ENCODE data around the gene ATXN7L3B. TPM values are rescaled to one million over a fixed set of nuclear protein-coding genes. Genes with fewer than 3 reads are reported as not detected.

The ATXN7L3B gene, protein sequence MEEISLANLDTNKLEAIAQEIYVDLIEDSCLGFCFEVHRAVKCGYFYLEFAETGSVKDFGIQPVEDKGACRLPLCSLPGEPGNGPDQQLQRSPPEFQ
- 16.4 and 19.0 TPM in 2 replicates for total RNA-seq (2014; rRNA removed; shearing (Covaris generic))

DNA sequence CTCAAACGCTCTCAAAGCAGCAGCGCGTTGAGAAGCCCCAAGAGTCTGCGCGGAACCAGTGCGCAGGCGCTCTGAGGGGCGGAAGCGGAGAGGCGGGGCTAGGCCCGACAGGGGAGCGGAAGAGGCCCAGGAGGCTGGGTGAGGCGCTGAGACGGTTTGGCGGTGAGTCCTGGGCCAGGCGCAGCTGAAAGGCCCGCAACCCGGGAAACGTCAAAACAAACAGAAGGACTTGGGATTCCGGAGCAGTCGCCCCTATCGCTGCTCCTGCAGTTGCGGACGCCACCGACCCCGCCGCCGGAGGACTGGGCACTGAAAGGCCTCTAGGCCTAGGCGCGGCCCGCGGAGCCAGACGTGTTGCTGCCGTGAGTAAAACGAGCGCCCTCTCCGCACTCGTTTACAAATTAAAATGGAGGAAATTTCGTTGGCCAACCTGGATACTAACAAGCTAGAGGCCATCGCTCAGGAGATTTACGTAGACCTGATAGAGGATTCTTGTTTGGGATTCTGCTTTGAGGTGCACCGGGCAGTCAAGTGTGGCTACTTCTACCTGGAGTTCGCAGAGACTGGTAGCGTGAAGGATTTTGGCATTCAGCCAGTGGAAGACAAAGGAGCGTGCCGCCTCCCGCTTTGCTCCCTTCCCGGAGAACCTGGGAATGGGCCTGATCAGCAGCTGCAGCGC lies at the start of gene ATXN7L3B:
TSS of gene ATXN7L3B (plus strand) at position 129 of the 679 bp plus-strand sequence. CDS start at position 407, 278 bp downstream.
- DNase-seq (ENCODE audit: low spot score): peak; percentile 97

DNA sequence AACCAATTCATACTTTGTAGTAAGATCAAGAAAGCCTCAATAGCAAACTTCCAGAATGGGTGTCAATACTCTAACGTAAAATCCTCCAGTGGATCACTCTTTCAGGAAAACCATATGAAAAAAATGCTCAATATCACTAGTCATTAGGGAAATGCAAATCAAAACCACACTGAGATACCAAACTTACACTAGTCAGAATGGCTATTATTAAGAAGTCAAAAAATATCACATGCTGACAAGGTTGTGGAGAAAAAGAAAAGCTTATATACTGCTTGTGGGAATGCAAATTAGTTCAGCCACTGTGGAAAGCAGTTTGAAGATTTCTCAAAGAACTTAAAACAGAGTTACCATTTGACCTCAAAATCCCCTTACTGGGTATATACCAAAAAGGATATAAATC lies 49.5 kb upstream of the ATXN7L3B start:
- DNase-seq (ENCODE audit: low spot score): no peak

DNA sequence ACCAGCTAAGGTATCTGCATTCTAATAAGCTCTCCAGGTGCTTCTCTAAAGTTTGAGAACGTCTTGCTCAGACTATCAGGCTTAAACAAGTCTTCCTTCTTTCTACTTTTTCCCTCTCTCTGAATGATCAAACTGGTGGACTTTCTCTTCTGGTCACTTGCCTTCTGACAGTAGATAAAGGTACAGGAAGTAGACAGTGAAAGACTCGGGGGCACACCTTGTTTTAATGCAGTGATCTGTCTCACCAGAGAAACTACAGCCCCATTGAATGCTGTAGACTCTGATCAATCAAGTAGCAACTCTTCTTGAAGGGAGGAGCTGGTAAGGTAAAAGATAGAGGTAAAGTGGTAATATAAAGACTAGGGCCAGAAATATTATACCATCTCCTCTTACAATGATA lies 48.1 kb upstream of the ATXN7L3B start:
- no peak for DNase-seq (ENCODE audit: low spot score)

DNA sequence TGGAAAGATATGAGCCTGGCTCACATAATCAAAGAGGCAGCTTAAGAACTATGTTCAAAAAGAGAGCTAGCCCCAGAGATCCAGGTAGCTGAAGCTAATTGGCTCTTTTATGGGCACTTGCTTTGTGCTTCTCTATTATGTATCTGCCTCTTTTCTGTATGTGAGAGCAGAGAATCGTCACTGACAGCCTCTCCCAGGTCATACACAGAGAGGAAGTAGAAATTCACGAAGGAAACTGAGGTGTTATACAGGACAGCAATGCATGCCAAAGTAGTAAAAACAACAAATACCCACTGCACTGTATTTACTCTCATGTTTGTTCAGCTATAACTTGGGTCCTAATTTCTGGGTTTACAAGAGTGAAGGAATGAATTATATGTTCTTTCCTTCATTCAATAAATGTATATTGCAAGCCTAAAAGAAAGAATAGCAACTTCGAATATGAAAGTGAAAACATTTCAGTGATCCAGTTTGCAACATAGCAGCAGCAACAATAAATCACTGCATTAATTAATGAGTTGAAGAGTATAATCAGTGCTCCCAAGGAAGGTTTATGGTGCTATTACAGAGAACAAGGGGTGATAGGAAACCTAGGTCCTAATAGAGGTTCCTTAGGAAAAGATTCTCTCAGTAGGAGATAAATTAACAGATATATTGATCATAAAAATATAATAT lies 47.1 kb upstream of the ATXN7L3B start:
- peak; percentile 4 for DNase-seq (ENCODE audit: low spot score)

DNA sequence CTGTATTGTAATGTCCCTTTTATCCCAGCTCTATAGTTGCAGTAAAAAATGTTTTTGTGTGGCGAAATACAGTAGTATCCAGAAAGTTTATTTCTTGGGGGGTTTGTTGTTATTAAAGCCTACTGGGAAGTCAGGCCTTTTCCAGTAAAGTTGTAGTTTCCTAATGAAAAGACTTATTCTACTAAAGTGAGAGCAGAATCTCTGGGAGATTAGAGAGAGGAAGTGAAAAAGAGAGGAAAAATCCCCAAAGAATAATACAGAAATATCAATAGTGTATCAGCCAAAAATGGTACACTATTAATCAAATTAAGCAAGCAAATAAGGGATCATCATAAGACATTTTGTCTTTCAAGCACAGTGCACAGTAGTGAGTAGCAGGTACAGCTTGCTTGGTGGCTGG lies 46.3 kb upstream of the ATXN7L3B start:
- DNase-seq (ENCODE audit: low spot score): no peak

DNA sequence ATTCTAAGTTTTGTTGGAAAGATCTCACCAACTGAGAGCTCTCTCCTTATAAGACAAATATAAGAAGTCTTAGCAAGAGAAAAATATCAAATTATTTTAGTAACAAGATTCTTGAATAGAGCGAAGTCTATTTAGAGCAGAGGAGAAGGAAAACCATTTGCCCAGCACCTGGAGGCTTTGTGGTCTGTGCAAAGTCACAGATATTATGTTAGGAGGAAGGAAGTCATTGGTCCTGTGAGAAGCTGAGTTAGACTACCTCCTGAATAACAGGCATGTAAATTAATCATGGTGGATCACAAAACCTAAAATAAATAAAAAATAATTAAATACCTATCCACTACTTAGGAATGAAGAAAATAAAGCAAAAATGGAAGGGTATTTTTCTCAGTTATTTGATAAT lies 38.4 kb upstream of the ATXN7L3B start:
- DNase-seq (ENCODE audit: low spot score): no peak

DNA sequence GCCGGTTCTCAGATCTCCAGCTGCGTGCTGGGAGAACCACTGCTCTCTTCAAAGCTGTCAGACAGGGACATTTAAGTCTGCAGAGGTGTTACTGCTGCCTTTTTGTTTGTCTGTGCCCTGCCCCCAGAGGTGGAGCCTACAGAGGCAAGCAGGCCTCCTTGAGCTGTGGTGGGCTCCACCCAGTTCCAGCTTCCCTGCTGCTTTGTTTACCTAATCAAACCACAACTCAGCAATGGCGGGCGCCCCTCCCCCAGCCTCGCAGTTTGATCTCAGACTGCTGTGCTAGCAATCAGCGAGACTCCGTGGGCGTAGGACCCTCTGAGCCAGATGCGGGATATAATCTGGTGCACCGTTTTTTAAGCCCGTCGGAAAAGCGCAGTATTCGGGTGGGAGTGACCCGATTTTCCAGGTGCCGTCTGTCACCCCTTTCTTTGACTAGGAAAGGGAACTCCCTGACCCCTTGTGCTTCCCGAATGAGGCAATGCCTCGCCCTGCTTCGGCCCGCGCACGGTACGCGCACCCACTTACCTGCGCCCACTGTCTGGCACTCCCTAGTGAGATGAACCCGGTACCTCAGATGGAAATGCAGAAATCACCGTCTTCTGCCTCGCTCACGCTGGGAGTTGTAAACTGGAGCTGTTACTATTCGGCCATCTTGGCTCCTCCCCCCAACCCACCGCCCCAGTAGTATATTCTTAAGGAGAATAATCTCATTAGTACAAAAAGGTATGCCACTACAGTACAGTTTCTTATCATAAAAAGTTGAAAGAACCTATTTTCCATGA lies 28.6 kb upstream of the ATXN7L3B start:
- DNase-seq (ENCODE audit: low spot score): peak; percentile 22

DNA sequence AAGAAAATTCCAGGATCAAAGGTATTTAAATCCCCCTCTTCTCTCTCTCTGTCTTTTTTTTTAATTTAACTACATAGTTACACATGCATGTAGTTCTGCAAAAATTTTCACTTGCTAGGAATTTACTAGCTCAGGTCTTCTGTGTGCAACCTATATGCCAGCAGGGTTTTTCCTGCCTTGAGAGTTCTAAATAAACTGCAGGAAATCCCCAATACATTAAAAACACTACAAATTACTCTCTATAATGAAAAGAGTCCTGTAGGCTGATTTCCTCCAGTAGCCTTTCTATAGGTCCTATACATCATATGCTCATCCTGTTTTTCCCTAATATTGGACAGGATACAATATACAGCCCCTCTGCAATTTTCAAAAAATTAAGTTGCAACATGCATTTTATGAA lies 27.7 kb upstream of the ATXN7L3B start:
- DNase-seq (ENCODE audit: low spot score): no peak

DNA sequence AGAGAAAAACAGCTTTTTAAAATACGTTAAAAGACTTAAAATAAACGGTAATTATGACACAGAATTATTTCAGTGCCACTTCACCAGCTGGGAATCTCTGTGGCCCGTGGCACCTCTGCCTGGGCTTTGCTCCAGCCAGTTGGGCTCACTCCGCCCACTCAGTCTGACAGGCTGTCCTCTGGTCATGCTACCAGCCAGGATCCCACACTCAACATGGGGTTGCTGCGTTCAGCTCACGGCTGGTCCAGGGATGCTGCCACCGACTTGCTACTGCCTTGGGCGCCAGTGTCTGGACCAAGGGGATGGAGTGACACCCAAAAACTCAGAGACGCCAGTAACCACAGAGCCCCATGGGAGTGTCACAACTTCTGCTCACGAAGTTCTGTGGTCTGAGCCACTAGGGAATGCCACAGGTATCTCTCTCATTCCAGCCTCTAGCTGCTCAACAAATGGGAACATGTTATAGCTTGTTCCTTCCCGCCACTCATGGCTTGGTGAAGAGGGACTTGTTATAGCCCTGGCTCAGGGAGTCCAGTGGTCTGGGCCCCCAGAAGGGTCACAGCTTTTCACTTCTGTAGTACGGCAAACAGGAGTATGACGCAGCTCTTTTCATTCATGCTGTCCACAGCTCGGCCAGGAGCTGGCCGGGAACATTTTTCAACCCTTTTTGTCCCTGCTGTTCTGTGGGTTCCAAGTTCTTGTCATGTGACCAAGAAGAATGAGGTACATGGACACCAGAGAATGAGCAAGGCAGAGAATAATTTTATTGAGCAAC lies 23.4 kb upstream of the ATXN7L3B start:
- DNase-seq (ENCODE audit: low spot score): no peak

DNA sequence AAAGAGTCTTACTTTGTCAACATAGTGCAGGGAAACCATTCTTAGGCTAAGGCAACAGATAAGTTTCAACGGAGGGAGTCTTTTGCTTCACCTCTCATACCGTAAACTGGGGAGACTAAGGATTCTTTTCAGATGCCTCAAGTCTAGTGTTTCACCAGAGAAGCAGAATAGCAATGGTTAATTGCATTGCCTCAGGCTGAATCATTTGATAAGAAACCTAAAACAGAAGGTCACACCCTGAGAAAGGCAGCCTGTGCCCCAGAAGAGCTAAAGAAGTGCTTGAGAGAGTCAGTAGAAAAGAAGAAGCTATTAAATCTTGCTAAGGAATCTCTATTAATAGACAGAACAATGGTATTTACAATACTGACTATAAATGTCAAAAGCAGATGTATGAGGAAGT lies 21.8 kb upstream of the ATXN7L3B start:
- DNase-seq (ENCODE audit: low spot score): no peak

DNA sequence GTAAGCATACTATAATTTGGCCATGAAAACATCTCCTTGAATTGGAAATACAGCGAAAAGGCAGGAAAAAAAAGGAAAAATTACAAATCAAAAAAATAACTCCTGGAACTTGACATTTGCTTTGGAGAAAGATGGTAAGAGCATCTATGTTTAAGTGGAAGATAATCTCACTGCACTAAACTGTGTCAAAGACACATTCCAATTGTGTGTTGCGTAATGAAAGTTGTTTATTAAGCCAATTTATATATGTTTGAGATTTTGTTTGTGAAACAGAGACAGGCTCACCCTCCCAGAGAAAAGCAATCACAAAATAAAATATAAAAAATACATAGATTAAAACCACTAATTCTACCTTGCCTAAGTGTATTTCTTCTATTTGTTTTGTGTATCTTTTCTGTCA lies 11.1 kb upstream of the ATXN7L3B start:
- no peak for DNase-seq (ENCODE audit: low spot score)

DNA sequence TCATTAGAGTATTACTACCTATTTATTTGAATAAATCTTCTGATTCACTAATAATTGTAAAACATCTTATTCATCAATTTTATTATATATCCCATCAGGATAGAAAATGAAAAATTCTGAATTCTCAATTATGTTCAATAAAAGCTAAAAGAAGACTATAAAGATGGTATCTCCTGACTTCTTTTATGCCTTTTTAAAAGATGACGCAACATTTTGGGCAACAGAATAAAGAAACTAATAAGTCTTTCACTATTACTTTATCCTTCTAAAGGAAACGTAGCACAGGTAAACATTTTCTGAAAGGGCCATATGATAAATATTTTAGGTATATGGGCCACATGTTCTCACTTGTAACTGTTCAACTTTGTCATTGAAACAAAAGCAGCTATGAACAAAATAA lies 10.1 kb upstream of the ATXN7L3B start:
- no peak for DNase-seq (ENCODE audit: low spot score)

DNA sequence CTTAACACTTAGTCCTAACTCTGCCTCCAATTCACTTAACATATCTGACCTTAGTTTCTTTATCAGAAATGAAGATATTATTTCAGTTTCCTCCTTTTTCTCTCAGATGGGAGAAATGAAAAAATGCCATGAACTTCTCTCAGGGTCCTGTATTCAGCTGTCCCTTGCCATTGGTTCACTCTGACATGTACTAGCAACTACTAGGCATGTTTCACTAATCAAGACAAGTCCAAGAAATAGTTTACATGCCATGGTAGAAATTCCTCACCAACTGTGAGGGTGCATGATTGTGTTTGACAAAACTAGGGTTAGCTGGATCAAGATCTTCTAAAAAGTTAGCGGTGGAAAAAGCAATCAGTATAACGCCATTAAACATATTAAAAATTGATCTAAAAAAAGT lies 7.0 kb upstream of the ATXN7L3B start:
- DNase-seq (ENCODE audit: low spot score): no peak

DNA sequence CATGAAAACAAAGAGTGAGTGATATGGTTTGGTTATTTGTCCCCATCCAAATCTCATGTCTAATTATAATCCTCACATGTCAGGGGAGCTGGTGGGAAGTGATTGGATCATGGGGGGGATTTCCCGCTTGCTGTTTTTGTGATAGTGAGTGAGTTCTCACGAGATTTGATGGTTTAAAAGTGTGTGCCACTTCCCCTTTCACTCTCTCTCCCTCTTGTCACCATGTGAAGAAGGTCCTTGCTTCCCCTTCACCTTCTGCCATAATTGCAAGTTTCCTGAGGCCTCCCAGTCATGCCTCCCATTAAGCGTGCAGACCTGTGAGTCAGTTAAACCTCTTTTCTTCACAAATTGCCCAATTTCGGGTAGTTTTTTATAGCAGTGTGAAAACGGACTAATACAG lies 2.1 kb upstream of the ATXN7L3B start:
- no peak for DNase-seq (ENCODE audit: low spot score)

DNA sequence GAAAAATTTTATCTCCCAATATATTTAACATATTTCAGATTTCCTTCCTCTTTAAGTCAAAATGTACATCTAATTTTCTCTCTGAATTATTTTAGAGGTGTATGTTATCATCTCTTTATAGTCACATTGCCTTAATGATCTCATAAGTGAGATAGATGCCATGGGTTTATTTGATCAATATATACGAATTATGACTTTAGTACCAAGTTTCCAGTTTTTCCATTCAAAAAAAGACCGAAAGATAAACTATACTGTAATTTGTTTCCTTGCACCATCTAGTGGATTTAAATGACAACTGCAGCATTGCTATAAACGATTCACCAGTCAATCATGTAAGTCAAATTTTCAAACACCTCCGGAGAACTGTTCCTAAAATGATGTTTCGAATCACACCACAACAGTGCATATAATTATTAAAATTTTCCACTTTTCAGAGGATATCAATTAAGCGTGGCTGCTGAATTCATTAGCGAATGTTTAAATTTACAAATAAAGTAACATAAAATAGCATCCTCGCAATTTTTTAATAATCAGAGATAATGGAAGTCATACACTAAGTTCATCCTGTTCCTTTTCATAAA lies 419 bp upstream of the ATXN7L3B start:
- DNase-seq (ENCODE audit: low spot score): peak; percentile 74

DNA sequence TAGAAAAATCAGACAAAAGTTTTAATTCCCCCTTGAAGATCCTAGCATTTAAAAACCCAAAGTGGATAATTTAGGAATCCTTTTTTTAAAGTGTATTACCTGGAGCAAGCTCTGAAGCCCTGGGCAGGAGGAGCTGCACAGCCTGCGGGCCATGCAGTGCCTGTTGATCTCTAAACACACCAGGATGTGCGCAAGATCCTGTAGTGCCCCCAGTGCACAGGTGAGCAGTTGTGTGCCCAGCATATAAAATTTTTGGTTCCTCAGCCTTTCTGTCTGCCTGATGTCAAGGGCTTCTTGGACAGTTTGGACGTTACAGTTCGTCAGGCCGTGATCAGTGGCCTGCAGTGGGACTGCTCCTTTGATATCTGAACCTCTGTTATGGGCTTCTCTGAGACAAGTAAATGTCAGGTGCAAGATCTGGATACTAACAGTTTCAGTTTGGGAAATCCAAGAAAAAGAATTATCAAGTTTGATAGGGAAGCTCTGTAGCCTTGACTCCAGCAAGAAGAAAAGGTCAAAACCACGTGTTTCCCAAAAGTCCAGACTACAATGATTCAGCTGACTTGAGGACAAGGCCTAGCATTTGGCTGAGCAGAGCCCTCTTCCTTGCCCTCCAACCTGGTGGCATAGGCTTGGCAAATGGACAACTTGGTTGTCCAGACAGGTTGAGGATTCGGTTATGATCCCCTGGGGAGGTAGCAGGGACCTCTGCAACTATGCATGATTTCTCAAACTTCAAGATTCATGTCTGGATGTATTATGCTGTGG lies 1.0 kb downstream of the ATXN7L3B start:
- peak; percentile 32 for DNase-seq (ENCODE audit: low spot score)

DNA sequence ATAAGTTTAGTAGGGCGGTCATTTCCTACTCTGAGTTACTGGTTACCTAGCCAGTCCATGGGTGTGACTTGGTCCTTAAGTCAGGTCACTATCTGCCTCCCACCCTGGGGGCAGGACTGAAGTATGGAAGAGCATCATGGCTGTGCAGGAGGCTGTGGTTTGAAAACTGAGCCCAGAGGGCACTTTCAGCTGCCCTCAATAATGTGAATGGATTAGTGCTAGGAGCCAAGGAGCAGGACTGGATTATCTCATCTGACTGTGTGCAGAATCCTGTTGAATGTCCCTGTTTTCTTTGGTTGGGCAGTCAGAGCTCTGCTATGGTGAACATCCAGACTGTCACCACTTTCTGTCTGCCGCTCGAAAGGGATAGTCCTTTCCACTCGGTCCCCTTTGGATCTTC lies 1.6 kb downstream of the ATXN7L3B start:
- DNase-seq (ENCODE audit: low spot score): no peak

DNA sequence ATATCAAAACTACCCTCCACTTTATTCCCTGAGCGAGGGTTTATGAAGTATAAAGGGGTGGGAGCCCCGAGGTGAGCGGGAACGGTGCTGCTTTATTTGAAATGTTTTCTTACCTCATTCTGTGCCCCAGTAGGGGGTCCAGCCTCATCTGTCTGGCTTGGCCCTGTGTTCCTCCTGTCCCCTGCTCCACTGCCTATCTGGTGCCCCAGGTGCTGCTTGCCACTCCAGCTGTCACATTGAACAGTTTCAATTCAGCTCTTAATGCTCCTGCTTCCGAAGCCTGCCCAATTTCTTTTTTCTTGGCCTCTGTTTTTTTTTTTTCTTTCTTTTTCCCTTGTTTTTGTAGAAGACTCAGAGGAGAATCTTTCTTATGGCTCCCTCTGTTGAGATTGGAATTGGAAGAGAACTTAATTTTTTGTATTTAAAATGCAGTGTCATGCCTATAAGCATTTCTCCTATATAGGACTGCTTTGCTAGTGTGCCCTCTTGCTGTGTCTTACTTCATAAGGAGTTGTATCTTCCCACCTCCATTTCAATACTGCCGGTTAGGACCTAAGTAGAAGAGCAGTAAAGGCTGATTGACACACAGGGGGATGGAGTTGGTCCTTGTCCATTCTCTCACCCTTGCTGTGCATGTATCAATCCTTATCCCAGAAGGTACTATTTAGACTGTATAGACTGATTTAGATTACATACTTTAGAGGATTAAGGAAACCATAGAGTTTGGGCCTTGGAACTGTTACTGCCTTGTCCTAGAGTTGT lies 2.3 kb downstream of the ATXN7L3B start:
- DNase-seq (ENCODE audit: low spot score): no peak

DNA sequence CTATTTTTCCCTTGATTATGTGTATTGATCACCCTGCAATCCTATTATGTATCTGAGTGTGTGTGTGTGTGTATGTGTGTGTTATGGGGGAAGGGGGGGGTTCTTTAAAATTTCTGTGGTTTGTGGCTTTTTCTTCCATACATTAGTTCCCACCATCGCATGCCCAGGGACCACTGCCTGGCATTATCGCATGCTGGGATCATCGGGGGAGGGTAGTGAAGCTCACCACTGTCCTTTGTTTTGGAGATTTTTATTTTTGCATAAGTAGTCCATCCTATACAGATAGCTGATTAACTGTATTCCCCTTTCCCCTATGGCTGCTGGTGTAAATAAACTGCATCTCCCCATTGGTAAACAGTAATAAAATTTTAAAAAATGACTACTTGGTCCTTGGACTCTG lies 3.4 kb downstream of the ATXN7L3B start:
- no peak for DNase-seq (ENCODE audit: low spot score)

DNA sequence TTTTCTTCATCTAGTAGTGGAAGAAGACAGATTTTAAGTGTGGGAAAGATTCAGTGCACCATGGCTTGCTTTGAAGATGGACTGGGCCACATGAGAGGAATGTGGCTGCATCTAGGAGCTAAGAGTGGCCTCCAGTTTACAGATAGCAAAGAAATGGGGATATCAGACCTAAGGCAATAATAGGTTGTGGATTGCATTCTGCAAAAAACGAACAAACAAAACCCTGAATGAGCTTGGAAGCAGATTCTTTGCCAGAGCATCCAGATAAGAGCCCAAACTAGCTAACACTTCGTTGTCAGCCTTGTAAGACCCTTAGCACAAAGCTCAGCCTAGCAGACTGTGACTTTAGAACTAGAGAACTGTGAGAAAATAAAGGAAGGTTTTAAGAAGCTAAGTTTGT lies 9.6 kb downstream of the ATXN7L3B start:
- no peak for DNase-seq (ENCODE audit: low spot score)
